Mammary epithelial cell (primary cell): ENCODE measurements around the gene SERTAD2.

ENCODE experiments used
- EZH2 ChIP-seq: IDR thresholded peaks from 2 replicates; pipeline ENCODE4 v1.6.1; 2012; ENCODE audit warnings: low read length, inconsistent platforms, borderline replicate concordance
- TF ChIP-seq, protein P1 (sequence below), 2 donors: IDR thresholded peaks in 1 of 2; conservative IDR thresholded peaks in 1 of 2; 2 replicates each; pipeline ENCODE4 v1.5.1; 2011 to 2012; ENCODE audit warnings: inconsistent platforms in 2 of 2, low read length in 2 of 2, mild to moderate bottlenecking in 2 of 2, control low read depth in 1 of 2, low read depth in 1 of 2; ENCODE audit not compliant: insufficient read depth in 1 of 2; ENCODE audit errors: extremely low read depth in 1 of 2

GRCh38 chr2:64685430-64685829 is 31.7 kb upstream of the SERTAD2 start:
- TF ChIP-seq, protein P1, sequence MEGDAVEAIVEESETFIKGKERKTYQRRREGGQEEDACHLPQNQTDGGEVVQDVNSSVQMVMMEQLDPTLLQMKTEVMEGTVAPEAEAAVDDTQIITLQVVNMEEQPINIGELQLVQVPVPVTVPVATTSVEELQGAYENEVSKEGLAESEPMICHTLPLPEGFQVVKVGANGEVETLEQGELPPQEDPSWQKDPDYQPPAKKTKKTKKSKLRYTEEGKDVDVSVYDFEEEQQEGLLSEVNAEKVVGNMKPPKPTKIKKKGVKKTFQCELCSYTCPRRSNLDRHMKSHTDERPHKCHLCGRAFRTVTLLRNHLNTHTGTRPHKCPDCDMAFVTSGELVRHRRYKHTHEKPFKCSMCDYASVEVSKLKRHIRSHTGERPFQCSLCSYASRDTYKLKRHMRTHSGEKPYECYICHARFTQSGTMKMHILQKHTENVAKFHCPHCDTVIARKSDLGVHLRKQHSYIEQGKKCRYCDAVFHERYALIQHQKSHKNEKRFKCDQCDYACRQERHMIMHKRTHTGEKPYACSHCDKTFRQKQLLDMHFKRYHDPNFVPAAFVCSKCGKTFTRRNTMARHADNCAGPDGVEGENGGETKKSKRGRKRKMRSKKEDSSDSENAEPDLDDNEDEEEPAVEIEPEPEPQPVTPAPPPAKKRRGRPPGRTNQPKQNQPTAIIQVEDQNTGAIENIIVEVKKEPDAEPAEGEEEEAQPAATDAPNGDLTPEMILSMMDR (conservative IDR thresholded peaks at IDR 0.05 in 1 of 2, IDR thresholded peaks at IDR 0.05 in 1 of 2; ENCODE audit: extremely low read depth in 1 of 2, insufficient read depth in 1 of 2, low read depth in 1 of 2, low read length in 2 of 2): no peak
- no peak for TF ChIP-seq EZH2
